Measurements from ENCODE around the gene EXOC4. TPM values are rescaled to one million over a fixed set of nuclear protein-coding genes. Genes with fewer than 3 reads are reported as not detected.

The EXOC4 gene
- total RNA-seq, 1 experiment from 2014 or later = 91.9 TPM

GRCh38 chr7:133869556-133869955 is 616.7 kb downstream of the EXOC4 start:
- intact Hi-C loops (cut with micrococcal nuclease; ENCODE audit: unreplicated experiment) = no loop called here
- TF ChIP-seq CTCF (IDR thresholded peaks at IDR 0.05; ENCODE audit: unreplicated experiment) = no peak
- Mint-ChIP-seq H3K27ac (ENCODE audit: unreplicated experiment) (no peak overlapping the region), H3K9me3 (ENCODE audit: low read depth, unreplicated experiment) (no peaks in the 10 kb centered on the region), H3K36me3 (ENCODE audit: insufficient read depth, unreplicated experiment) (no peaks in the 10 kb centered on the region), H3K27me3 (ENCODE audit: unreplicated experiment) (no peaks in the 10 kb centered on the region), H3K4me3 (ENCODE audit: low read depth, unreplicated experiment) (no peak overlapping the region), H3K4me1 (ENCODE audit: low read depth, unreplicated experiment) (no peaks in the 10 kb centered on the region)
- CTCF ChIA-PET = no interaction called here
- no peak for DNase-seq
- no TSS peak for BruUV-seq (replicated peaks)

- Mint-ChIP-seq H3K4me3 (ENCODE audit: low read depth, unreplicated experiment) (no peak overlapping the region), H3K27me3 (ENCODE audit: unreplicated experiment) (no peaks in the 10 kb centered on the region), H3K9me3 (ENCODE audit: low read depth, unreplicated experiment) (no peaks in the 10 kb centered on the region), H3K36me3 (ENCODE audit: insufficient read depth, unreplicated experiment) (no peaks in the 10 kb centered on the region), H3K4me1 (ENCODE audit: low read depth, unreplicated experiment) (no peaks in the 10 kb centered on the region), H3K27ac (ENCODE audit: unreplicated experiment) (no peak overlapping the region)
- intact Hi-C loops (cut with micrococcal nuclease; ENCODE audit: unreplicated experiment) = no loop called here
- BruUV-seq (replicated peaks) = no TSS peak
- TF ChIP-seq CTCF (IDR thresholded peaks at IDR 0.05; ENCODE audit: unreplicated experiment) = no peak
- no peak for DNase-seq
- CTCF ChIA-PET = no interaction called here
These were observed 618.9 kb downstream of the EXOC4 start for GRCh38 chr7:133871757-133872156.

- Mint-ChIP-seq H3K4me3 (ENCODE audit: low read depth, unreplicated experiment) (no peak overlapping the region), H3K27ac (ENCODE audit: unreplicated experiment) (no peak overlapping the region), H3K27me3 (ENCODE audit: unreplicated experiment) (no peaks in the 10 kb centered on the region), H3K36me3 (ENCODE audit: insufficient read depth, unreplicated experiment) (no peaks in the 10 kb centered on the region), H3K9me3 (ENCODE audit: low read depth, unreplicated experiment) (no peaks in the 10 kb centered on the region), H3K4me1 (ENCODE audit: low read depth, unreplicated experiment) (no peaks in the 10 kb centered on the region)
- intact Hi-C loops (cut with micrococcal nuclease; ENCODE audit: unreplicated experiment) = no loop called here
- CTCF ChIA-PET = no interaction called here
- no TSS peak for BruUV-seq (replicated peaks)
- TF ChIP-seq CTCF (IDR thresholded peaks at IDR 0.05; ENCODE audit: unreplicated experiment) = no peak
- DNase-seq = no peak
These were observed 620.3 kb downstream of the EXOC4 start for GRCh38 chr7:133873187-133873586.

- intact Hi-C loops (cut with micrococcal nuclease; ENCODE audit: unreplicated experiment) = no loop called here
- H3K36me3 Mint-ChIP-seq (ENCODE audit: insufficient read depth, unreplicated experiment) = no peaks in the 10 kb centered on the region
- no peak overlapping the region for H3K4me3 Mint-ChIP-seq (ENCODE audit: low read depth, unreplicated experiment)
- no TSS peak for BruUV-seq (replicated peaks)
- H3K27ac Mint-ChIP-seq (ENCODE audit: unreplicated experiment) = no peak overlapping the region
- no peak for DNase-seq
- no peaks in the 10 kb centered on the region for H3K4me1 Mint-ChIP-seq (ENCODE audit: low read depth, unreplicated experiment)
- H3K9me3 Mint-ChIP-seq (ENCODE audit: low read depth, unreplicated experiment) = no peaks in the 10 kb centered on the region
- CTCF ChIA-PET = no interaction called here
- no peak for TF ChIP-seq CTCF (IDR thresholded peaks at IDR 0.05; ENCODE audit: unreplicated experiment)
- no peaks in the 10 kb centered on the region for H3K27me3 Mint-ChIP-seq (ENCODE audit: unreplicated experiment)
These were observed 620.8 kb downstream of the EXOC4 start for GRCh38 chr7:133873631-133874030.

Measured in Calu3 (cell line).